Activated naive CD8-positive, alpha-beta T cell (primary cell): ENCODE data around the gene PPP1R15B.

Experiments used
- H3K27ac Mint-ChIP-seq: one replicate; pipeline ENCODE4 v1.8.0; 2021; ENCODE audit warnings: mixed read lengths
- H3K27me3 Mint-ChIP-seq: one replicate; pipeline ENCODE4 v1.8.0; 2021; ENCODE audit warnings: mixed read lengths
- H3K36me3 Mint-ChIP-seq: one replicate; pipeline ENCODE4 v1.8.0; 2021; ENCODE audit warnings: mixed read lengths
- H3K4me1 Mint-ChIP-seq: one replicate; pipeline ENCODE4 v1.8.0; 2021; ENCODE audit warnings: low read depth, mixed read lengths
- H3K4me3 Mint-ChIP-seq: one replicate; pipeline ENCODE4 v1.8.0; 2021; ENCODE audit warnings: mild to moderate bottlenecking, mixed read lengths
- H3K9me3 Mint-ChIP-seq: one replicate; pipeline ENCODE4 v1.8.0; 2021; ENCODE audit warnings: low read depth, mixed read lengths

Gene PPP1R15B

GRCh38 chr1:204405988-204406387 is 5.6 kb downstream of the PPP1R15B start:
- Mint-ChIP-seq H3K36me3 (peaks cover 18% of the 10 kb centered on the region), H3K4me3 (peak overlapping the region; percentile 98), H3K4me1 (peaks cover 36% of the 10 kb centered on the region), H3K9me3 (no peaks in the 10 kb centered on the region), H3K27ac (peak overlapping the region; percentile 24), H3K27me3 (no peaks in the 10 kb centered on the region)

GRCh38 chr1:204404629-204405028 is 7.0 kb downstream of the PPP1R15B start:
- Mint-ChIP-seq H3K27ac (peak overlapping the region; percentile 68), H3K9me3 (no peaks in the 10 kb centered on the region), H3K36me3 (peaks cover 14% of the 10 kb centered on the region), H3K4me1 (peaks cover 40% of the 10 kb centered on the region), H3K4me3 (peak overlapping the region; percentile 98), H3K27me3 (no peaks in the 10 kb centered on the region)

GRCh38 chr1:204402391-204402790 is 9.2 kb downstream of the PPP1R15B start:
- H3K36me3 Mint-ChIP-seq = peaks cover 6% of the 10 kb centered on the region
- no peaks in the 10 kb centered on the region for H3K9me3 Mint-ChIP-seq
- no peak overlapping the region for H3K4me3 Mint-ChIP-seq
- H3K4me1 Mint-ChIP-seq = peaks cover 45% of the 10 kb centered on the region
- no peaks in the 10 kb centered on the region for H3K27me3 Mint-ChIP-seq
- H3K27ac Mint-ChIP-seq = peak overlapping the region; percentile 67

- Mint-ChIP-seq H3K27ac (peak overlapping the region; percentile 67), H3K9me3 (no peaks in the 10 kb centered on the region), H3K36me3 (peaks cover 6% of the 10 kb centered on the region), H3K4me1 (peaks cover 42% of the 10 kb centered on the region), H3K27me3 (no peaks in the 10 kb centered on the region), H3K4me3 (no peak overlapping the region)
Measured at GRCh38 chr1:204401730-204402129, 9.9 kb downstream of the PPP1R15B start.

GRCh38 chr1:204400882-204401510 is 10.6 kb downstream of the PPP1R15B start:
- H3K4me3 Mint-ChIP-seq = no peak overlapping the region
- H3K4me1 Mint-ChIP-seq = peaks cover 40% of the 10 kb centered on the region
- no peaks in the 10 kb centered on the region for H3K9me3 Mint-ChIP-seq
- H3K36me3 Mint-ChIP-seq = peaks cover 6% of the 10 kb centered on the region
- no peaks in the 10 kb centered on the region for H3K27me3 Mint-ChIP-seq
- H3K27ac Mint-ChIP-seq = peak overlapping the region; percentile 67

GRCh38 chr1:204398197-204399125 is 13.2 kb downstream of the PPP1R15B start:
- no peaks in the 10 kb centered on the region for H3K27me3 Mint-ChIP-seq
- H3K4me1 Mint-ChIP-seq = peaks cover 15% of the 10 kb centered on the region
- no peaks in the 10 kb centered on the region for H3K9me3 Mint-ChIP-seq
- H3K4me3 Mint-ChIP-seq = no peak overlapping the region
- H3K36me3 Mint-ChIP-seq = peaks cover 4% of the 10 kb centered on the region
- H3K27ac Mint-ChIP-seq = peak overlapping the region; percentile 85

- Mint-ChIP-seq H3K4me1 (peaks cover 17% of the 10 kb centered on the region), H3K9me3 (no peaks in the 10 kb centered on the region), H3K27ac (no peak overlapping the region), H3K36me3 (peaks cover 4% of the 10 kb centered on the region), H3K27me3 (no peaks in the 10 kb centered on the region), H3K4me3 (no peak overlapping the region)
Measured at GRCh38 chr1:204396015-204396583, 15.5 kb downstream of the PPP1R15B start.

GRCh38 chr1:204391629-204392028 is 20.0 kb downstream of the PPP1R15B start:
- H3K27me3 Mint-ChIP-seq = no peaks in the 10 kb centered on the region
- H3K36me3 Mint-ChIP-seq = peaks cover 3% of the 10 kb centered on the region
- H3K4me1 Mint-ChIP-seq = peaks cover 21% of the 10 kb centered on the region
- peak overlapping the region; percentile 24 for H3K27ac Mint-ChIP-seq
- H3K9me3 Mint-ChIP-seq = no peaks in the 10 kb centered on the region
- no peak overlapping the region for H3K4me3 Mint-ChIP-seq

GRCh38 chr1:204390751-204391466 is 20.7 kb downstream of the PPP1R15B start:
- Mint-ChIP-seq H3K9me3 (no peaks in the 10 kb centered on the region), H3K27ac (peak overlapping the region; percentile 52), H3K27me3 (no peaks in the 10 kb centered on the region), H3K4me1 (peaks cover 21% of the 10 kb centered on the region), H3K36me3 (peaks cover 2% of the 10 kb centered on the region), H3K4me3 (no peak overlapping the region)

- Mint-ChIP-seq H3K36me3 (no peaks in the 10 kb centered on the region), H3K27me3 (no peaks in the 10 kb centered on the region), H3K4me3 (no peak overlapping the region), H3K4me1 (peaks cover 12% of the 10 kb centered on the region), H3K27ac (no peak overlapping the region), H3K9me3 (no peaks in the 10 kb centered on the region)
Measured at GRCh38 chr1:204385727-204386126, 25.9 kb downstream of the PPP1R15B start.

GRCh38 chr1:204384636-204385352 is 26.8 kb downstream of the PPP1R15B start:
- Mint-ChIP-seq H3K27ac (no peak overlapping the region), H3K4me3 (no peak overlapping the region), H3K4me1 (peaks cover 3% of the 10 kb centered on the region), H3K27me3 (no peaks in the 10 kb centered on the region), H3K36me3 (no peaks in the 10 kb centered on the region), H3K9me3 (no peaks in the 10 kb centered on the region)

- peaks cover 3% of the 10 kb centered on the region for H3K4me1 Mint-ChIP-seq
- H3K4me3 Mint-ChIP-seq = no peak overlapping the region
- H3K27ac Mint-ChIP-seq = no peak overlapping the region
- H3K27me3 Mint-ChIP-seq = peaks cover 1% of the 10 kb centered on the region
- no peaks in the 10 kb centered on the region for H3K9me3 Mint-ChIP-seq
- H3K36me3 Mint-ChIP-seq = no peaks in the 10 kb centered on the region
Measured at GRCh38 chr1:204383163-204383904, 28.3 kb downstream of the PPP1R15B start.

GRCh38 chr1:204382714-204383083 is 28.9 kb downstream of the PPP1R15B start:
- H3K9me3 Mint-ChIP-seq = no peaks in the 10 kb centered on the region

More at GRCh38 chr1:204382714-204383083, 28.9 kb downstream of the PPP1R15B start:
- H3K4me1 Mint-ChIP-seq = peaks cover 9% of the 10 kb centered on the region
- peaks cover 1% of the 10 kb centered on the region for H3K27me3 Mint-ChIP-seq
- no peaks in the 10 kb centered on the region for H3K36me3 Mint-ChIP-seq
- no peak overlapping the region for H3K4me3 Mint-ChIP-seq
- H3K27ac Mint-ChIP-seq = no peak overlapping the region
